ENCODE measurements around the gene LUZP4. TPM values are rescaled to one million over a fixed set of nuclear protein-coding genes. Genes with fewer than 3 reads are reported as not detected.
A peak's percentile ranks its signal among the peaks of the same experiment; 100 is the strongest.

LUZP4 gene
- total RNA-seq, 1 donor from 2014 or later = not detected

DNA sequence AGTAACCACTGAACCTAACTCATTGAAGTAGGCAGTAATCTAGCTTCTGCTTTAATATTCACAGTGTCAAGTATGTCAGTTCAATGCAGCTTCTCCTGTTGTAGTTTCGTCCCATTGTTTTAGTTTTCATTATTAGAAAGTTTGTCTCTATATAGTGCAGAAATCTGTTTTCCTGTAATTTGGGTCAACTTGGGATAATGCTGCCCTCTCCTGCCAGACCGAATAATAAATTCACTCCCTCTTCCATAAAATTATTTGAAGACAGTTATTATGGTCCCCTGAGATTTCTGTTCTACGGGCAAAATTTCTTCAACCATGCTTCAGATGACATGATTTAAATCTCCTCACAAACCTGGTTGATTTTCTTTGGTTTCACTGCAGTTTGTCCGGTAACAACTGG, 4.6 kb upstream of the LUZP4 start:
- H3K4me3 ChIP-seq = no peak overlapping the region
- H3K27ac ChIP-seq = no peak overlapping the region
- no peaks in the 10 kb centered on the region for H3K9me3 ChIP-seq
- ATAC-seq (no peak), DNase-seq (no peak)
- H3K36me3 ChIP-seq = no peaks in the 10 kb centered on the region
- H3K4me1 ChIP-seq = no peaks in the 10 kb centered on the region
- intact Hi-C loops (cut with DNase I) = no loop called here
- H3K27me3 ChIP-seq = no peaks in the 10 kb centered on the region
- TF ChIP-seq, protein P1, sequence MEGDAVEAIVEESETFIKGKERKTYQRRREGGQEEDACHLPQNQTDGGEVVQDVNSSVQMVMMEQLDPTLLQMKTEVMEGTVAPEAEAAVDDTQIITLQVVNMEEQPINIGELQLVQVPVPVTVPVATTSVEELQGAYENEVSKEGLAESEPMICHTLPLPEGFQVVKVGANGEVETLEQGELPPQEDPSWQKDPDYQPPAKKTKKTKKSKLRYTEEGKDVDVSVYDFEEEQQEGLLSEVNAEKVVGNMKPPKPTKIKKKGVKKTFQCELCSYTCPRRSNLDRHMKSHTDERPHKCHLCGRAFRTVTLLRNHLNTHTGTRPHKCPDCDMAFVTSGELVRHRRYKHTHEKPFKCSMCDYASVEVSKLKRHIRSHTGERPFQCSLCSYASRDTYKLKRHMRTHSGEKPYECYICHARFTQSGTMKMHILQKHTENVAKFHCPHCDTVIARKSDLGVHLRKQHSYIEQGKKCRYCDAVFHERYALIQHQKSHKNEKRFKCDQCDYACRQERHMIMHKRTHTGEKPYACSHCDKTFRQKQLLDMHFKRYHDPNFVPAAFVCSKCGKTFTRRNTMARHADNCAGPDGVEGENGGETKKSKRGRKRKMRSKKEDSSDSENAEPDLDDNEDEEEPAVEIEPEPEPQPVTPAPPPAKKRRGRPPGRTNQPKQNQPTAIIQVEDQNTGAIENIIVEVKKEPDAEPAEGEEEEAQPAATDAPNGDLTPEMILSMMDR (IDR thresholded peaks at IDR 0.05) = peak; percentile 8

DNA sequence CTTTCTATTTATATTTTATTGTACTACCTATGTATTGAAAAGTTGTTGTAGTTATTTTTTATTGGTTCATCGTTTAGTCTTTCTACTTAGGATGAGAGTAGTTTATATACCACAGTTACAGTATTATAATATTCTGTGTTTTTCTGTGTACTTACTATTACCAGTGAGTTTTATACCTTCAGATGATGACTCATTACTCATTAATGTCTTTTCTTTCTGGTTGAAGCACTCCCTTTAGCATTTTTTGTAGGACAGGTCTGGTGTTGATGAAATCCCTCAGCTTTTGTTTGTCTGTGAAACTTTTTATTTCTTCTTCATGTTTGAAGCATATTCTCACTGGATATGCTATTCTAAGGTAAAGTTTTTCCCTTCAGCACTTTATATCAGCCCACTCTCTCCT, 7.7 kb downstream of the LUZP4 start:
- Histone ChIP-seq H3K4me1 (no peaks in the 10 kb centered on the region), H3K9me3 (no peaks in the 10 kb centered on the region), H3K36me3 (no peaks in the 10 kb centered on the region), H3K27ac (no peak overlapping the region), H3K4me3 (no peak overlapping the region), H3K27me3 (no peaks in the 10 kb centered on the region)
- intact Hi-C loops (cut with DNase I) = no loop called here
- DNase-seq (no peak), ATAC-seq (no peak)
- TF ChIP-seq, protein P1 (IDR thresholded peaks at IDR 0.05) = no peak

DNA sequence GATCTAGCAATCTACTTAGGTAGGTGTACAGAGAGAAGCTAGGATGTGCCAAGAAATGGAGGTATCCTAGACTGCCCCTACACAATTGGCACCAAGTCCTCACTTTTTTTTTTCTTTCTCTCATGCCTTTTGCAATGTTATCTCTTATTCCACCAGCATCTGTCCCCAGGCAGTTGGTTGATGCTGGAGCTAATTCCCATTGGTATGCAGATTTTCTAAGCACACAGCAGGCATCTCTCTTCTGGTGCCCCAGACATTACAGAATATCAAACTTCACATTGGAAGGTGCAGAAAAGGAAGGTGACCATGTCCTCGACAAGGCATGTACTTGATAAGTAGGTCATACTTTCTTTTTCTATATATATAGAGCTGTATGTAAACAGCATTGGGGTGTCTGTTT, 21.6 kb downstream of the LUZP4 start:
- Histone ChIP-seq H3K4me1 (no peaks in the 10 kb centered on the region), H3K9me3 (no peaks in the 10 kb centered on the region), H3K4me3 (no peak overlapping the region), H3K27ac (no peak overlapping the region), H3K36me3 (no peaks in the 10 kb centered on the region), H3K27me3 (no peaks in the 10 kb centered on the region)
- DNase-seq (no peak), ATAC-seq (no peak)
- intact Hi-C loops (cut with DNase I) = no loop called here
- TF ChIP-seq, protein P1 (IDR thresholded peaks at IDR 0.05) = no peak

DNA sequence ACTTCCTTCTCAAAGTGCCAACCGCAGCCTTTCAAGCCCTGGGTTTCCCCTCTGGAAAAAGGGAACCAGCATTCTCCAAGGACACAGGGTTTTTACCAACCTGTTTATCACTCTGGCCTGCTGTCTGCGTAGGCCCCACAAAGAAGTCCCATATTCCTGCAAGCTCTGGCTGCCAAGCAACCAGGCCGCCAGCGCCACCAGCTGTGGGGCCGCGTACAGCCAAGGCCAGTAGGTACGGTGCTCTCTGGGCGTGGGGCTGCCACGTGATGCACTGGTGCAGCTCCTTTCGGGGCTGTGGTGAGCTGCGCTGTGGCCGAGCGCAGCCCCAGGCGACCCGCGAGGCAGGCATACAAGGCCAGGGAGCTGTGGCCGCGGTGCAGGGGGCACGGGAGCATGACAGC, 22.1 kb downstream of the LUZP4 start:
- Histone ChIP-seq H3K27ac (no peak overlapping the region), H3K27me3 (no peaks in the 10 kb centered on the region), H3K9me3 (no peaks in the 10 kb centered on the region), H3K36me3 (no peaks in the 10 kb centered on the region), H3K4me1 (no peaks in the 10 kb centered on the region), H3K4me3 (no peak overlapping the region)
- TF ChIP-seq, protein P1 (IDR thresholded peaks at IDR 0.05) = no peak
- intact Hi-C loops (cut with DNase I) = no loop called here
- DNase-seq (no peak), ATAC-seq (no peak)

DNA sequence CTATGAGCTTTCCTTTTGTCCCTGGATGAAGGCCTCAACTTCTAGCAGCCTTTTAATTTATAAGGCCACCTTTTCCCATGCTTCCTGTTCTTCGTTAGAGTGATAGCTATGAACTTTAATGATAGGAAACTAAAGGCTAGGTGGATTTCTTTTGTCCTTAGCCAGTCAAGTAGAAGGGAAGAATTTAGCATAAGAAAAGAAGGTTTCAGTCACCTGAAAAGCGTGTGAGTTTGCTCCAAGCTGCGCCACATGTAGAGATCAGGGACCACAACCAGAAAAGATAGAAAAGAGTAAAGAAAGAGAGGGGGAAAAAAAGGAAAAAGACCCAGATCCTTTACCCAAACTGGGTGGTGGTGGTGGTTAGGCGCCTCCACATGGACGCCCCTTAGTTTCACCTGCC, 28.6 kb downstream of the LUZP4 start:
- no peaks in the 10 kb centered on the region for H3K9me3 ChIP-seq
- no peak for DNase-seq
- intact Hi-C loops (cut with DNase I) = no loop called here
- H3K27ac ChIP-seq = no peak overlapping the region
- no peaks in the 10 kb centered on the region for H3K36me3 ChIP-seq
- no peaks in the 10 kb centered on the region for H3K27me3 ChIP-seq
- ATAC-seq = no peak
- TF ChIP-seq, protein P1 (IDR thresholded peaks at IDR 0.05) = no peak
- no peaks in the 10 kb centered on the region for H3K4me1 ChIP-seq
- H3K4me3 ChIP-seq = no peak overlapping the region

DNA sequence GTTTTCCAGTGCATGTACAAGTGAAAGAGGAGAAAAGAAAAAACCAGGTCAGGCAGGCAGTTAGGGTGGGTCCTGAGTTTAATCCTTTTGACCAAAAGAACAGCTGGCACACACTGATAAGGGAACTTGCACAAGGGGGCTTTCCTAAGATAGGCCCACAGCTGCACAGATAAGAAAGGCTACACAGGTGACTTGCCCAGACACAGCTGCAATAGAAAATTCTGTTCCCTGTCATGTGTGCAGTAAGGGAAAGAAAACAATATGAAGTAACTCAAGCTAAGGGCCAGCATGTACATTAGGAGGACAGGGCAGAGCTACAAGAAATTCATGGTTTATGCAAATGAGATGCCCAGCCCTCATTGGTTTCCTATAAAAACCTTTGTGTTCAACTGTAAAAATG, 32.9 kb downstream of the LUZP4 start:
- ATAC-seq (no peak), DNase-seq (no peak)
- Histone ChIP-seq H3K4me3 (no peak overlapping the region), H3K4me1 (no peaks in the 10 kb centered on the region), H3K27ac (no peak overlapping the region), H3K27me3 (no peaks in the 10 kb centered on the region), H3K36me3 (no peaks in the 10 kb centered on the region), H3K9me3 (no peaks in the 10 kb centered on the region)
- TF ChIP-seq, protein P1 (IDR thresholded peaks at IDR 0.05) = no peak
- intact Hi-C loops (cut with DNase I) = no loop called here

Data from upper lobe of right lung (tissue), 1 donor.